ENCODE measurements around the gene ALDH1B1. TPM values are rescaled to one million over a fixed set of nuclear protein-coding genes. Genes with fewer than 3 reads are reported as not detected.

Gene ALDH1B1
- total and polyA plus RNA-seq, 8 donors, result 0.58 to 68.7 (median 18.6) TPM

GRCh38 chr9:38405785-38406184 lies 13.3 kb downstream of the ALDH1B1 start:
- Histone ChIP-seq H3K27ac (no peak overlapping the region), H3K36me3 (no peaks in the 10 kb centered on the region), H3K27me3 (peaks cover 0 to 15% (median 0%) of the 10 kb centered on the region in 3 donors), H3K4me1 (peaks cover 0 to 2% (median under 1%) of the 10 kb centered on the region in 4 donors), H3K9me3 (no peaks in the 10 kb centered on the region), H3K4me3 (no peak overlapping the region)
- 60 to 75% (median 71%) methylated on average over 3 of the region's 3 CpGs for WGBS, 5 donors
- intact Hi-C loops (cut with DNase I; ENCODE audit: low total_unique reads), result loop anchor here (5.0 kb wide), 1 partner anchor 33 kb away; no protein-coding TSS in a partner anchor
- no peak for DNase-seq
- no peak for TF ChIP-seq POLR2AphosphoS5 (IDR thresholded peaks at IDR 0.05)
- no peak for TF ChIP-seq CTCF (IDR thresholded peaks at IDR 0.05)
- no peak for TF ChIP-seq POLR2A (IDR thresholded peaks at IDR 0.05)
- no peak for TF ChIP-seq EP300 (IDR thresholded peaks at IDR 0.05)

- TF ChIP-seq CTCF (IDR thresholded peaks at IDR 0.05) (no peak), EP300 (IDR thresholded peaks at IDR 0.05) (no peak), POLR2A (IDR thresholded peaks at IDR 0.05) (no peak), POLR2AphosphoS5 (IDR thresholded peaks at IDR 0.05) (no peak)
- Histone ChIP-seq H3K4me1 (no peaks in the 10 kb centered on the region), H3K27ac (no peak overlapping the region), H3K9me3 (no peaks in the 10 kb centered on the region), H3K4me3 (no peak overlapping the region), H3K27me3 (peaks cover 0 to 15% (median 0%) of the 10 kb centered on the region in 3 donors), H3K36me3 (no peaks in the 10 kb centered on the region)
- no peak for DNase-seq
- WGBS, 5 donors, result 83 to 93% (median 86%) methylated on average over 9 of the region's 9 CpGs
- intact Hi-C loops (cut with DNase I; ENCODE audit: low total_unique reads), result loop anchor here (5.0 kb wide), 1 partner anchor 34 kb away; no protein-coding TSS in a partner anchor
Measured at GRCh38 chr9:38406476-38407186, 14.1 kb downstream of the ALDH1B1 start.

- intact Hi-C loops (cut with DNase I; ENCODE audit: low total_unique reads), result loop anchor here (5.0 kb wide), 1 partner anchor 36 kb away; no protein-coding TSS in a partner anchor
Measured at GRCh38 chr9:38408719-38409118, 16.2 kb downstream of the ALDH1B1 start.

GRCh38 chr9:38412751-38413150 lies 20.2 kb downstream of the ALDH1B1 start:
- Histone ChIP-seq H3K27me3 (peaks cover 0 to 16% (median 0%) of the 10 kb centered on the region in 3 donors), H3K4me1 (no peaks in the 10 kb centered on the region), H3K4me3 (no peak overlapping the region), H3K9me3 (no peaks in the 10 kb centered on the region), H3K27ac (no peak overlapping the region), H3K36me3 (no peaks in the 10 kb centered on the region)
- intact Hi-C loops (cut with DNase I; ENCODE audit: low total_unique reads), result no loop called here
- 57 to 76% (median 69%) methylated on average over 6 of the region's 6 CpGs for WGBS, 5 donors
- no peak for DNase-seq
- TF ChIP-seq POLR2A (IDR thresholded peaks at IDR 0.05) (no peak), CTCF (IDR thresholded peaks at IDR 0.05) (no peak), EP300 (IDR thresholded peaks at IDR 0.05) (no peak), POLR2AphosphoS5 (IDR thresholded peaks at IDR 0.05) (no peak)

More at GRCh38 chr9:38408719-38409118, 16.2 kb downstream of the ALDH1B1 start:
- Histone ChIP-seq H3K27ac (no peak overlapping the region), H3K36me3 (no peaks in the 10 kb centered on the region), H3K4me3 (no peak overlapping the region), H3K4me1 (no peaks in the 10 kb centered on the region), H3K9me3 (no peaks in the 10 kb centered on the region), H3K27me3 (peaks cover 0 to 12% (median 0%) of the 10 kb centered on the region in 3 donors)
- 36 to 62% (median 48%) methylated on average over 4 of the region's 4 CpGs for WGBS, 5 donors
- DNase-seq, result no peak
- TF ChIP-seq POLR2AphosphoS5 (IDR thresholded peaks at IDR 0.05), result no peak

- Histone ChIP-seq H3K4me3 (no peak overlapping the region), H3K9me3 (no peaks in the 10 kb centered on the region), H3K4me1 (no peaks in the 10 kb centered on the region), H3K27me3 (peaks cover 0 to 16% (median 0%) of the 10 kb centered on the region in 3 donors), H3K36me3 (no peaks in the 10 kb centered on the region), H3K27ac (no peak overlapping the region)
- DNase-seq, result no peak
- WGBS, 5 donors, result 70 to 84% (median 76%) methylated on average over 7 of the region's 7 CpGs
- intact Hi-C loops (cut with DNase I; ENCODE audit: low total_unique reads), result no loop called here
- no peak for TF ChIP-seq CTCF (IDR thresholded peaks at IDR 0.05)
- no peak for TF ChIP-seq POLR2AphosphoS5 (IDR thresholded peaks at IDR 0.05)
- no peak for TF ChIP-seq EP300 (IDR thresholded peaks at IDR 0.05)
- TF ChIP-seq POLR2A (IDR thresholded peaks at IDR 0.05), result no peak
Measured at GRCh38 chr9:38413283-38413682, 20.8 kb downstream of the ALDH1B1 start.

Measured in stomach (tissue), 9 donors.